Neural cell (in vitro differentiated cells): ENCODE data around the gene NCK1. TPM values are rescaled to one million over a fixed set of nuclear protein-coding genes. Genes with fewer than 3 reads are reported as not detected.

Source experiments
- H2AFZ ChIP-seq: fragments of 200-600, 300-800 bp; sonication (generic), shearing (Covaris generic); 2 replicates; pipeline ENCODE4 v1.6.0; 2014; ENCODE audit warnings: low read depth, mild to moderate bottlenecking, antibody characterized with exemption, low read length, moderate library complexity
- H3F3A ChIP-seq: fragments of 200-600 bp; shearing (Covaris generic); 2 replicates; pipeline ENCODE4 v1.6.1; 2016; ENCODE audit warnings: mild to moderate bottlenecking, moderate library complexity, mixed read lengths, antibody characterized with exemption, low read length; ENCODE audit not compliant: insufficient read depth, poor library complexity, severe bottlenecking
- H3K27ac ChIP-seq: fragments of 200-600, 300-800 bp; sonication (generic), shearing (Covaris generic); 2 replicates; pipeline ENCODE4 v1.5.1; 2014; ENCODE audit warnings: mild to moderate bottlenecking, low read length, moderate library complexity
- H3K27me3 ChIP-seq: fragments of 300-800, 200-600 bp; sonication (generic), shearing (Covaris generic); 2 replicates; pipeline ENCODE4 v1.6.0; 2014; ENCODE audit warnings: mild to moderate bottlenecking, low read depth, low read length, moderate library complexity; ENCODE audit not compliant: insufficient read depth
- H3K36me3 ChIP-seq: fragments of 300-800, 200-600 bp; sonication (generic), shearing (Covaris generic); 2 replicates; pipeline ENCODE4 v1.5.1; 2014; ENCODE audit warnings: mild to moderate bottlenecking, antibody characterized with exemption, low read length, moderate library complexity; ENCODE audit not compliant: insufficient read depth
- H3K4me2 ChIP-seq: fragments of 300-800, 200-600 bp; sonication (generic), shearing (Covaris generic); 2 replicates; pipeline ENCODE4 v1.6.0; 2014; ENCODE audit warnings: mild to moderate bottlenecking, low read length
- H3K4me3 ChIP-seq: fragments of 300-800, 200-600 bp; sonication (generic), shearing (Covaris generic); 2 replicates; pipeline ENCODE4 v1.5.1; 2014; ENCODE audit warnings: mild to moderate bottlenecking, low read length, moderate library complexity
- H3K79me2 ChIP-seq: fragments of 200-600 bp; shearing (Covaris generic); replicated peaks from 2 replicates; pipeline ENCODE4 v1.6.0; 2014; ENCODE audit warnings: mild to moderate bottlenecking, low read length, moderate library complexity; ENCODE audit not compliant: insufficient read depth
- H3K9ac ChIP-seq: fragments of 300-800, 200-600 bp; sonication (generic), shearing (Covaris generic); 2 replicates; pipeline ENCODE4 v1.6.1; 2016; ENCODE audit warnings: mild to moderate bottlenecking, low read length, mixed read lengths
- H3K9me2 ChIP-seq: fragments of 200-600 bp; shearing (Covaris generic); 2 replicates; pipeline ENCODE4 v1.6.1; 2016; ENCODE audit warnings: mild to moderate bottlenecking, low read length, mixed read lengths; ENCODE audit not compliant: insufficient read depth
- H3K9me3 ChIP-seq: fragments of 200-600, 300-800 bp; sonication (generic), shearing (Covaris generic); 2 replicates; pipeline ENCODE4 v1.6.1; 2016; ENCODE audit warnings: mild to moderate bottlenecking, mixed run types, low read length, moderate library complexity, mixed read lengths
- H4K20me1 ChIP-seq: fragments of 200-600 bp; shearing (Covaris generic); 2 replicates; pipeline ENCODE4 v1.6.1; 2016; ENCODE audit warnings: mild to moderate bottlenecking, mixed run types; ENCODE audit not compliant: insufficient read depth
- EP300 ChIP-seq: fragments of 450-650 bp; conservative IDR thresholded peaks from 2 replicates; pipeline ENCODE4 v1.6.1; 2014; ENCODE audit warnings: antibody characterized with exemption, mild to moderate bottlenecking, moderate library complexity; ENCODE audit not compliant: poor library complexity, severe bottlenecking
- EZH2 ChIP-seq: fragments of 200-600, 300-800 bp; shearing (Covaris generic), sonication (generic); IDR thresholded peaks from 2 replicates; pipeline ENCODE4 v1.6.1; 2014; ENCODE audit warnings: antibody characterized with exemption, low read length, borderline replicate concordance, mild to moderate bottlenecking; ENCODE audit not compliant: insufficient read depth, poor library complexity, severe bottlenecking
- MXI1 ChIP-seq: fragments of 450-650 bp; conservative IDR thresholded peaks from 2 replicates; pipeline ENCODE4 v1.6.1; 2014; ENCODE audit warnings: antibody characterized with exemption, mild to moderate bottlenecking; ENCODE audit not compliant: poor library complexity, severe bottlenecking
- POLR2AphosphoS5 ChIP-seq: IDR thresholded peaks from 2 replicates; pipeline ENCODE4 v1.6.1; 2012
- RAD21 ChIP-seq: fragments of 450-650 bp; conservative IDR thresholded peaks from 2 replicates; pipeline ENCODE4 v1.6.1; 2014; ENCODE audit warnings: antibody characterized with exemption, mild to moderate bottlenecking, moderate library complexity
- SMC3 ChIP-seq: fragments of 450-650 bp; conservative IDR thresholded peaks from 2 replicates; pipeline ENCODE4 v1.6.1; 2014; ENCODE audit warnings: antibody characterized with exemption, mild to moderate bottlenecking, moderate library complexity; ENCODE audit not compliant: poor library complexity
- TAF1 ChIP-seq: IDR thresholded peaks from 2 replicates; pipeline ENCODE4 v1.6.1; 2012; ENCODE audit warnings: low read depth
- polyA minus RNA-seq: library from RNA; depleted of rRNA, polyadenylated mRNA; stranded (reverse); fragments of >200 nt; gene quantifications from 2 replicates; pipeline ENCODE4 v1.2.3, GENCODE V29; 2014
- polyA plus RNA-seq: library from polyadenylated mRNA; depleted of rRNA; stranded (reverse); fragments of >200 nt; gene quantifications from 2 replicates; pipeline ENCODE4 v1.2.3, GENCODE V29; 2014
- TF ChIP-seq, protein P1 (sequence below): IDR thresholded peaks from 2 replicates; pipeline ENCODE4 v1.6.1; 2012; ENCODE audit warnings: borderline replicate concordance
- TF ChIP-seq, protein P2 (sequence below): fragments of 450-650 bp; IDR thresholded peaks from 2 replicates; pipeline ENCODE4 v1.5.1; 2014; ENCODE audit warnings: antibody characterized with exemption, mild to moderate bottlenecking, moderate library complexity; ENCODE audit not compliant: poor library complexity, severe bottlenecking

NCK1 gene
- polyA plus RNA-seq (21.5 and 22.4 TPM in 2 replicates), polyA minus RNA-seq (47.5 and 58.3 TPM in 2 replicates)

DNA sequence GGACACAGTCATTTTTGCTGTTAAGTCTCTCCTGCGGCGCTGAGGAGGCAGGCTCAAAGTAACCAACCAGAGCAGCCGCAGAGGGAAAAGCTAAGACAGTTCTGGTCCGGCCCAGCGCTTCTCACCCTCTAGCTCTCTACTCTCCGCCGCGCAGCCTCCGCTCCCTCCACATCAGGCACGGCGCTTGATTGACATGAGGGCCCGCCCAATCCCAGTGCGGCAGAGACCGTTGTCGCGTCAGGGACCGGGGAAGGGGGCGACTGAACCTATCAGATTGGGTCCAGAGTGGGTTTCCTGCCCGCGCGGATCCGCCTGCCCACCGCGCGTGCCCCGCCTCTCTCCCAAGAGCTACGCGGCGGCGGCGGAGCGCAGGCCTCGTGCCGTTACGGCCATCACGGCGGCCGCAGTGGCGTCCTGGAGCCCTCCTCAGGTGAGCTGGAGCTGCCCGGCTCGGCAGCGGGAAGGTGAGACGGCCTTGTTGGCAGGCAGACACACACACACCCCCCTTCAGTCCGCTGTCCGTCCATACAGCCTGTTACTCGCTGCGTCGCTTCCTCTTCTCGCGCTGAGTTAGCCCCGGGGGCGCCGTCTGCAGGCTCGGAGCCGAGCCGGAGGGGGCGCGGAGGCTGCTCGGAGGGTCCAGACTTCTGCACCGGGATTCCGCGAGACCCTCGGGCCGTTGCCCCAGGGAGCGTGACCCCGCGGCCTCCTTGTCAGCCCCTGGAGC lies at the start of gene NCK1:
TSS of gene NCK1 (plus strand) at position 319 of the 727 bp plus-strand sequence. CDS start 65,794 bp downstream, outside the sequence.
- H3K27ac ChIP-seq, result peak within 1 kb of the TSS; percentile 92
- peak; percentile 92 for TF ChIP-seq POLR2AphosphoS5
- no peak for TF ChIP-seq SMC3
- TF ChIP-seq, protein P1, sequence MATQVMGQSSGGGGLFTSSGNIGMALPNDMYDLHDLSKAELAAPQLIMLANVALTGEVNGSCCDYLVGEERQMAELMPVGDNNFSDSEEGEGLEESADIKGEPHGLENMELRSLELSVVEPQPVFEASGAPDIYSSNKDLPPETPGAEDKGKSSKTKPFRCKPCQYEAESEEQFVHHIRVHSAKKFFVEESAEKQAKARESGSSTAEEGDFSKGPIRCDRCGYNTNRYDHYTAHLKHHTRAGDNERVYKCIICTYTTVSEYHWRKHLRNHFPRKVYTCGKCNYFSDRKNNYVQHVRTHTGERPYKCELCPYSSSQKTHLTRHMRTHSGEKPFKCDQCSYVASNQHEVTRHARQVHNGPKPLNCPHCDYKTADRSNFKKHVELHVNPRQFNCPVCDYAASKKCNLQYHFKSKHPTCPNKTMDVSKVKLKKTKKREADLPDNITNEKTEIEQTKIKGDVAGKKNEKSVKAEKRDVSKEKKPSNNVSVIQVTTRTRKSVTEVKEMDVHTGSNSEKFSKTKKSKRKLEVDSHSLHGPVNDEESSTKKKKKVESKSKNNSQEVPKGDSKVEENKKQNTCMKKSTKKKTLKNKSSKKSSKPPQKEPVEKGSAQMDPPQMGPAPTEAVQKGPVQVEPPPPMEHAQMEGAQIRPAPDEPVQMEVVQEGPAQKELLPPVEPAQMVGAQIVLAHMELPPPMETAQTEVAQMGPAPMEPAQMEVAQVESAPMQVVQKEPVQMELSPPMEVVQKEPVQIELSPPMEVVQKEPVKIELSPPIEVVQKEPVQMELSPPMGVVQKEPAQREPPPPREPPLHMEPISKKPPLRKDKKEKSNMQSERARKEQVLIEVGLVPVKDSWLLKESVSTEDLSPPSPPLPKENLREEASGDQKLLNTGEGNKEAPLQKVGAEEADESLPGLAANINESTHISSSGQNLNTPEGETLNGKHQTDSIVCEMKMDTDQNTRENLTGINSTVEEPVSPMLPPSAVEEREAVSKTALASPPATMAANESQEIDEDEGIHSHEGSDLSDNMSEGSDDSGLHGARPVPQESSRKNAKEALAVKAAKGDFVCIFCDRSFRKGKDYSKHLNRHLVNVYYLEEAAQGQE, result peak; percentile 55
- TF ChIP-seq RAD21, result peak; percentile 33
- TF ChIP-seq, protein P2, sequence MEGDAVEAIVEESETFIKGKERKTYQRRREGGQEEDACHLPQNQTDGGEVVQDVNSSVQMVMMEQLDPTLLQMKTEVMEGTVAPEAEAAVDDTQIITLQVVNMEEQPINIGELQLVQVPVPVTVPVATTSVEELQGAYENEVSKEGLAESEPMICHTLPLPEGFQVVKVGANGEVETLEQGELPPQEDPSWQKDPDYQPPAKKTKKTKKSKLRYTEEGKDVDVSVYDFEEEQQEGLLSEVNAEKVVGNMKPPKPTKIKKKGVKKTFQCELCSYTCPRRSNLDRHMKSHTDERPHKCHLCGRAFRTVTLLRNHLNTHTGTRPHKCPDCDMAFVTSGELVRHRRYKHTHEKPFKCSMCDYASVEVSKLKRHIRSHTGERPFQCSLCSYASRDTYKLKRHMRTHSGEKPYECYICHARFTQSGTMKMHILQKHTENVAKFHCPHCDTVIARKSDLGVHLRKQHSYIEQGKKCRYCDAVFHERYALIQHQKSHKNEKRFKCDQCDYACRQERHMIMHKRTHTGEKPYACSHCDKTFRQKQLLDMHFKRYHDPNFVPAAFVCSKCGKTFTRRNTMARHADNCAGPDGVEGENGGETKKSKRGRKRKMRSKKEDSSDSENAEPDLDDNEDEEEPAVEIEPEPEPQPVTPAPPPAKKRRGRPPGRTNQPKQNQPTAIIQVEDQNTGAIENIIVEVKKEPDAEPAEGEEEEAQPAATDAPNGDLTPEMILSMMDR, result peak; percentile 56
- peak; percentile 68 for TF ChIP-seq TAF1
- TF ChIP-seq MXI1, result peak; percentile 82
- no peak for TF ChIP-seq EZH2
- peak; percentile 65 for TF ChIP-seq EP300
- peak within 1 kb of the TSS; percentile 85 for H2AFZ ChIP-seq
- peak within 1 kb of the TSS; percentile 91 for H3K4me3 ChIP-seq
- H3K9me2 ChIP-seq, result no peaks in the 10 kb centered on the region
- peaks cover 27% of the 10 kb centered on the region for H3K79me2 ChIP-seq
- no peaks in the 10 kb centered on the region for H3K27me3 ChIP-seq
- no peaks in the 10 kb centered on the region for H3F3A ChIP-seq
- H3K4me2 ChIP-seq, result peak within 1 kb of the TSS; percentile 96
- no peaks in the 10 kb centered on the region for H3K9me3 ChIP-seq
- no peaks in the 10 kb centered on the region for H3K36me3 ChIP-seq
- H4K20me1 ChIP-seq, result no peaks in the 10 kb centered on the region
- peak within 1 kb of the TSS; percentile 91 for H3K9ac ChIP-seq

DNA sequence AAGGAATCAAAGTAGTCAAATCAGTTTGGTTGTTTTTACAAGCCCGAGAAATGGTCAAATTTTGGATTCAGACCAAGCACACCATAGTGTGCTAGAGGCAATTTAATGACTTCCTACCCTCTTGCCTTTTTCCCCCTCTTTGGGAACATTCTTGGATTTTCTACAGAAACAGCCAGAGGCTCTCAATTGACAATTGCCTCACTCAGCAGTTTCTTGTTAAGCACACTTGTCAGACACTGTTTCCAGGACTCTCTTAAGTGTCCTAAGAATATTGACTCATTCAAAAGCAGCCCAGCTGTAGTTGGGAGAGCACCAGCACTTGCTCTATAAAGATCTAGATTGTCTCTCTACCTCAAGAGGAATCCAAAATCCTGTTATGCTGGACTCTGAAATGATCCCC lies 44.6 kb upstream of the NCK1 start:
- peaks cover 26% of the 10 kb centered on the region for H3K27me3 ChIP-seq
- no peak overlapping the region for H3K4me2 ChIP-seq
- no peak overlapping the region for H3K9ac ChIP-seq
- no peaks in the 10 kb centered on the region for H3K79me2 ChIP-seq
- no peak overlapping the region for H3K4me3 ChIP-seq
- H3K9me3 ChIP-seq, result no peaks in the 10 kb centered on the region
- no peaks in the 10 kb centered on the region for H3K36me3 ChIP-seq
- TF ChIP-seq SMC3 (no peak), POLR2AphosphoS5 (no peak), EZH2 (no peak), RAD21 (no peak), MXI1 (no peak), EP300 (no peak), TAF1 (no peak)
- TF ChIP-seq, protein P1, result no peak
- TF ChIP-seq, protein P2, result no peak
- no peak overlapping the region for H2AFZ ChIP-seq
- no peaks in the 10 kb centered on the region for H3F3A ChIP-seq
- H4K20me1 ChIP-seq, result no peaks in the 10 kb centered on the region
- no peak overlapping the region for H3K27ac ChIP-seq
- H3K9me2 ChIP-seq, result no peaks in the 10 kb centered on the region
